ENCODE measurements around the gene FMNL2.

DNA sequence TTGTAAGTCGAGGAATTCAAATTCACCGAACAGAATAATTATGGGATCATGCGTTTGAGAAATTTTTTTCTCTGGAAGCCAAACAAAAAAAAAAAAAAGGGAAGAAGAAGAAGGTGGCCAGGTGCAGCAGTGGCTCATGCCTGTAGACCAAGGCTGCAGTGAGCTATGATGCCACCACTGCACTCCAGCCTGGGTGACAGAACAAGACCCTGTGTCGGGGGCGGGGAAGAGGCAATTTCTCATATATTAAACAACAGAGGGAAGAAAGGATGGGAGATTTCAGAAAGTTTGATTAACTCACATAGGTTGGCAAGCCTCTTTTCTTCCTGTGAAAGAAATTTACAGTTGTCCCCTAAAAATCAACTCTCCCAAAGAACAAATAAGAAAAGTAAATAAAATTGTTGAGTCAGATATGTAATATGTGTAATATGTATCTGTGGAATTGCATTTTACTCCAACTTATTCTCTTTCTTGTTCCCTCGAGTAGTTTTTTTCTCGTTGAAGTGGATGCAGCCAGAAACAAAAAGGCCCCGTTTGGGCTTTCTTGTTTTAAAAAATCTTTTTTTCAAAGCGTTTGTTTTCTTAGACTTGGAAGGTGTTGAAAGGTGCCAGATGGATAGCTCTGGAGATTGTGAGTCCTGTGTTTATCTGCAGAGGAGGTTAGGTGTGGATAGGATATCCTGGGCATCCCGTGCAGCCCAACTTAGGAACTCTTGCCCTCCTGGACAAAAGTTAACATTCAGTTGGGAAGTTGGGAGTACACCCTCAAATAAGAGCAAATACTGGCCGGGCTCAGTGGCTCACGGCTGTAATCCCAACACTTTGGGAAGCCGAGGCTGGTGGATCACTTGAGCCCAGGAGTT is 25.4 kb upstream of the FMNL2 start:
- no peak for TF ChIP-seq CTCF (IDR thresholded peaks at IDR 0.05)
- no peak for TF ChIP-seq POLR2A (IDR thresholded peaks at IDR 0.05)

Data from stomach (tissue), 4 donors.